Measurements from ENCODE around the gene B3GAT2.

DNA sequence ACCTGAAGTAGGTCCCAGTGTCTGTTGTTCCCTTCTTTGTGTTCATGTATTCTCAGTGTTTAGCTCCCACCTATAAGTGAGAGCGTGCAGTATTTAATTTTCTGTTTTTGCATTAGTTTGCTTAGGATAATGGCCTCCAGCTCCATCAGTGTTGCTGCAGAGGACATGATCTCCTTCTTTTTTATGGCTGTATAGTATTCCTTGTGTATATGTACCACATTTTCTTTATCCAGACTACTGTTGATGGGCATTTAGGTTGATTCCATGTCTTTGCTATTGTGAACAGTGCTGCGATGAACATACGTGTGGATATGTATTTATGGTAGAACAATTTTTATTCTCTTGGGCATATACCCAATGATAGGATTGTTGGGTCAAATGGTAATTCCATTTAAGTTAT, 125.4 kb downstream of the B3GAT2 start:
- TF ChIP-seq CTCF (conservative IDR thresholded peaks at IDR 0.05; ENCODE audit: low read length) (no peak), EZH2phosphoT487 (IDR thresholded peaks at IDR 0.05; ENCODE audit: borderline replicate concordance, low read depth, low read length) (no peak)
